HepG2 (cell line): ENCODE data around the gene ACE. TPM values are rescaled to one million over a fixed set of nuclear protein-coding genes. Genes with fewer than 3 reads are reported as not detected.

Source experiments
- ATAC-seq: fragments of 200-7000 bp; cut with Tn5 transposase; 3 replicates; pipeline ENCODE4 v1.9.1; 2020; ENCODE audit warnings: mild to moderate bottlenecking, moderate library complexity
- BruUV-seq: library from RNA; stranded (reverse); fragments of 400-500 nt; replicated peaks from 2 replicates; lab custom pipeline; 2021; lab: Mats Ljungman, UMichigan
- CTCF ChIA-PET: fragments of 300-600 bp; formaldehyde crosslinking; extraction: SDS; loops from one replicate; lab custom pipeline; 2021; ENCODE audit warnings: low total read pairs, inconsistent platforms, low intra/inter-chr PET ratio; lab: Yijun Ruan, JAX
- POLR2A ChIA-PET: fragments of 350-600 bp; sonication (Branson Sonifier 250); formaldehyde crosslinking; loops from one replicate; lab custom pipeline; 2020; ENCODE audit warnings: antibody characterized with exemption, inconsistent platforms; lab: Yijun Ruan, JAX
- DNase-seq: peaks from one replicate; pipeline ENCODE4 v3.0.0-alpha.2; 2015; ENCODE audit warnings: low spot score
- FAIRE-seq: peaks from 3 replicates; lab custom pipeline; 2011; peaks lifted over from hg19 to GRCh38; lab: Jason Lieb, UNC
- H2AFZ ChIP-seq: one replicate; pipeline ENCODE4 v1.6.1; 2011; ENCODE audit warnings: low read length, inconsistent platforms
- H3K27ac ChIP-seq: fragments of 300-600 bp; 3 replicates; pipeline ENCODE4 v1.8.0; 2011; ENCODE audit warnings: mixed run types, mild to moderate bottlenecking, mixed read lengths, low read length, inconsistent platforms; ENCODE audit not compliant: insufficient read depth; ENCODE audit errors: extremely low read length
- H3K27me3 ChIP-seq, 2 experiments: fragments of 200-600 bp in 1 of 2; 2 replicates in 1 of 2; 3 replicates in 1 of 2; pipeline versions ENCODE4 v1.6.0 to v1.8.0; 2011; ENCODE audit warnings: low read length in 2 of 2, mild to moderate bottlenecking in 2 of 2, moderate library complexity in 2 of 2, inconsistent platforms in 1 of 2; ENCODE audit not compliant: insufficient read depth in 2 of 2, control insufficient read depth in 1 of 2
- H3K36me3 ChIP-seq, 2 experiments: fragments of 200-600 bp in 1 of 2; replicated peaks in 1 of 2; 2 replicates in 1 of 2; 3 replicates in 1 of 2; pipeline versions ENCODE4 v1.5.1 to v1.8.0; 2011; ENCODE audit warnings: low read length in 2 of 2, inconsistent platforms in 1 of 2; ENCODE audit not compliant: insufficient read depth in 2 of 2, control insufficient read depth in 1 of 2
- H3K4me1 ChIP-seq: 2 replicates; pipeline ENCODE4 v1.5.1; 2012; ENCODE audit warnings: low read length, inconsistent platforms; ENCODE audit not compliant: insufficient read depth
- H3K4me2 ChIP-seq: 2 replicates; pipeline ENCODE4 v1.6.0; 2011; ENCODE audit warnings: low read depth, low read length, inconsistent platforms
- H3K4me3 ChIP-seq, 3 experiments: fragments of 200-600 bp in 1 of 3; sonication (generic), shearing (Covaris generic) in 1 of 3; replicated peaks in 1 of 3; 2 replicates each; pipeline ENCODE4 v1.5.1; 2011 to 2016; ENCODE audit warnings: low read length in 3 of 3, inconsistent platforms in 2 of 3, low read depth in 2 of 3, mild to moderate bottlenecking in 2 of 3, control low read depth in 1 of 3, mixed read lengths in 1 of 3; ENCODE audit not compliant: insufficient read depth in 1 of 3
- H3K79me2 ChIP-seq: one replicate; pipeline ENCODE4 v1.6.1; 2011; ENCODE audit warnings: low read length, inconsistent platforms; ENCODE audit not compliant: insufficient read depth
- H3K9ac ChIP-seq: 2 replicates; pipeline ENCODE4 v1.6.0; 2011; ENCODE audit warnings: mild to moderate bottlenecking, low read depth, low read length, inconsistent platforms; ENCODE audit not compliant: insufficient read depth
- H3K9me3 ChIP-seq: 2 replicates; pipeline ENCODE4 v1.5.1; 2012; ENCODE audit warnings: mild to moderate bottlenecking, low read length
- H4K20me1 ChIP-seq: 2 replicates; pipeline ENCODE4 v1.6.0; 2011; ENCODE audit warnings: inconsistent platforms, mild to moderate bottlenecking, low read length, moderate library complexity; ENCODE audit not compliant: insufficient read depth
- ARHGAP35 ChIP-seq: sonication (generic); formaldehyde crosslinking; IDR thresholded peaks from 2 replicates; pipeline ENCODE4 v1.9.0; 2022; ENCODE audit warnings: mild to moderate bottlenecking, inconsistent platforms, moderate library complexity, missing genetic modification reagents, borderline replicate concordance
- ARID3A ChIP-seq: IDR thresholded peaks from 2 replicates; pipeline ENCODE4 v1.6.1; 2012; ENCODE audit warnings: low read depth, low read length, improper control_type of control experiment
- ERF ChIP-seq: IDR thresholded peaks from 2 replicates; pipeline ENCODE4 v1.6.1; 2018; ENCODE audit warnings: missing biosample characterization, missing genetic modification reagents
- ETV5 ChIP-seq: IDR thresholded peaks from 2 replicates; pipeline ENCODE4 v1.6.1; 2018; ENCODE audit warnings: missing biosample characterization, missing genetic modification reagents, inconsistent platforms, borderline replicate concordance
- FOXO4 ChIP-seq: sonication (generic); formaldehyde crosslinking; conservative IDR thresholded peaks from 2 replicates; pipeline ENCODE4 v1.8.1; 2023; ENCODE audit warnings: missing genetic modification reagents
- NCOR1 ChIP-seq: fragments of 200-600 bp; sonication (generic); IDR thresholded peaks from 2 replicates; pipeline ENCODE4 v1.7.0; 2017; ENCODE audit warnings: antibody characterized with exemption, low read length, borderline replicate concordance
- REXO4 ChIP-seq: sonication (generic); formaldehyde crosslinking; IDR thresholded peaks from 2 replicates; pipeline ENCODE4 v1.8.0; 2022; ENCODE audit warnings: missing genetic modification reagents, mild to moderate bottlenecking, borderline replicate concordance
- SALL1 ChIP-seq: sonication (generic); formaldehyde crosslinking; IDR thresholded peaks from 2 replicates; pipeline ENCODE4 v1.8.0; 2022; ENCODE audit warnings: mild to moderate bottlenecking, missing genetic modification reagents
- SMYD3 ChIP-seq: sonication (generic); formaldehyde crosslinking; IDR thresholded peaks from 2 replicates; pipeline ENCODE4 v1.8.1; 2023; ENCODE audit warnings: mild to moderate bottlenecking, missing genetic modification reagents
- TFAP4 ChIP-seq: sonication (generic); IDR thresholded peaks from 2 replicates; pipeline ENCODE4 v1.6.1; 2016; ENCODE audit warnings: low read depth, borderline replicate concordance
- ZBTB39 ChIP-seq: sonication (generic); formaldehyde crosslinking; IDR thresholded peaks from 2 replicates; pipeline ENCODE4 v1.5.0; 2020; ENCODE audit warnings: missing genetic modification reagents
- ZNF121 ChIP-seq: sonication (generic); formaldehyde crosslinking; IDR thresholded peaks from 2 replicates; pipeline ENCODE4 v1.5.0; 2020; ENCODE audit warnings: mild to moderate bottlenecking, missing genetic modification reagents
- ZNF256 ChIP-seq: sonication (generic); formaldehyde crosslinking; conservative IDR thresholded peaks from 2 replicates; pipeline ENCODE4 v1.4.0; 2020; ENCODE audit warnings: missing genetic modification reagents
- ZNF264 ChIP-seq: sonication (generic); formaldehyde crosslinking; IDR thresholded peaks from 2 replicates; pipeline ENCODE4 v1.4.0; 2020; ENCODE audit warnings: missing genetic modification reagents
- ZNF296 ChIP-seq: sonication (generic); formaldehyde crosslinking; conservative IDR thresholded peaks from 2 replicates; pipeline ENCODE4 v1.5.0; 2020; ENCODE audit warnings: mild to moderate bottlenecking, missing genetic modification reagents
- ZNF644 ChIP-seq: IDR thresholded peaks from 2 replicates; pipeline ENCODE4 v1.6.1; 2016; ENCODE audit warnings: low read depth
- whole genome bisulfite sequencing: methylation state at CpG from one replicate; pipeline ENCODE4 v1.1.6; 2017; ENCODE audit warnings: low lambda C conversion rate; 5-methylcytosine and 5-hydroxymethylcytosine counted together
- in situ Hi-C: cut with HindIII; loops from 2 replicates; pipeline ENCODE4 v1.10.0; 2017; ENCODE audit warnings: low pct_unique_long_range_greater_than_20kb; ENCODE audit not compliant: extremely low pct_ligation_motif_present
- intact Hi-C: fragments of 100-400 bp; cut with micrococcal nuclease; formaldehyde crosslinking; loops from one replicate; pipeline ENCODE4 v1.10.0; 2022; ENCODE audit not compliant: unreplicated experiment
- polyA plus RNA-seq, 8 experiments: library from polyadenylated mRNA; depleted of rRNA in 3 of 8; stranded (reverse) in 7 of 8; unstranded in 1 of 8; fragments of >200 nt; fragmentation: Illumina TruSeq in 4 of 8; extraction: Trizol in 4 of 8; gene quantifications; 2 replicates each; pipeline versions ENCODE4 v1.2.1 to v1.2.3, GENCODE V29; 2011 to 2016; ENCODE audit warnings: low read depth in 4 of 8, missing spikeins in 1 of 8, mixed read lengths in 1 of 8; ENCODE audit not compliant: insufficient read depth in 1 of 8
- total RNA-seq, 5 experiments: library from RNA; depleted of rRNA; stranded (reverse); fragments of >200 nt; fragmentation: Illumina TruSeq; extraction: Trizol; gene quantifications; 2 replicates each; pipeline ENCODE4 v1.2.3, GENCODE V29; 2016; ENCODE audit warnings: low read depth in 1 of 5

Gene ACE
- total and polyA plus RNA-seq, 2 of the 13 experiments (the other 11 are each of a cell fraction or from before 2014, with no cell fraction given), result 0.08 to 0.13 TPM

GRCh38 chr17:63515426-63515825 is 38.6 kb downstream of the ACE start (continued):
- TF ChIP-seq ZNF296 (CRISPR knock-in tag), result no peak
- no peak for TF ChIP-seq ZNF264
- TF ChIP-seq SMYD3 (CRISPR knock-in tag), result no peak
- TF ChIP-seq REXO4 (CRISPR knock-in tag), result 0 out of 2 replicates have a peak, but pooled peaks have one; percentile 18
- TF ChIP-seq TFAP4, result 0 out of 2 replicates have a peak, but pooled peaks have one; percentile 11
- no peak for TF ChIP-seq ETV5
- no peak for TF ChIP-seq SALL1 (CRISPR knock-in tag)
- no peak for TF ChIP-seq FOXO4

- Histone ChIP-seq H3K4me1 (peaks cover 75% of the 10 kb centered on the region), H3K79me2 (no peaks in the 10 kb centered on the region), H2AFZ (no peak overlapping the region), H3K27me3 (peaks cover 7 to 53% of the 10 kb centered on the region in 2 experiments; a peak in 4 of 5 replicates), H3K27ac (peak overlapping the region; percentile 45), H3K4me3 (peak overlapping the region in 1 of 3 experiments; percentile 18; a peak in 1 of 6 replicates), H4K20me1 (no peaks in the 10 kb centered on the region), H3K9ac (no peak overlapping the region), H3K9me3 (no peaks in the 10 kb centered on the region), H3K36me3 (no peaks in the 10 kb centered on the region), H3K4me2 (peak overlapping the region; percentile 60)
- ChIA-PET CTCF (no interaction called here), POLR2A (no interaction called here)
- no TSS peak for BruUV-seq
- WGBS, result 14% methylated on average over 6 of the region's 6 CpGs
- peak; percentile 4; the same call in 1 of the 3 replicates for ATAC-seq
- no peak for FAIRE-seq
- DNase-seq, result peak; percentile 29
- in situ Hi-C loops, result no loop called here
- intact Hi-C loops, result no loop called here
- no peak; the same call in 1 of the 2 replicates for TF ChIP-seq NCOR1
- no peak for TF ChIP-seq ARHGAP35 (CRISPR knock-in tag)
- no peak for TF ChIP-seq ZBTB39 (CRISPR knock-in tag)
- TF ChIP-seq ZNF644 (CRISPR knock-in tag), result peak; percentile 94
- peak; percentile 67; the same call in 1 of the 2 replicates for TF ChIP-seq ERF
- no peak for TF ChIP-seq ZNF256 (CRISPR knock-in tag)
- TF ChIP-seq ZNF121, result no peak
- TF ChIP-seq ARID3A, result peak; percentile 18; the same call in 1 of the 2 replicates
Observed at GRCh38 chr17:63516910-63517824, 40.3 kb downstream of the ACE start.
